NOMO-1 (cell line): ENCODE data around the gene COA8.
A peak's percentile ranks its signal among the peaks of the same experiment; 100 is the strongest.

Experiments
- DNase-seq, 2 experiments: peaks; one replicate each; lab custom pipeline; 2025; ENCODE audit not compliant: unreplicated experiment in 2 of 2; lab: John Stamatoyannopoulos, UW

The COA8 gene

DNA sequence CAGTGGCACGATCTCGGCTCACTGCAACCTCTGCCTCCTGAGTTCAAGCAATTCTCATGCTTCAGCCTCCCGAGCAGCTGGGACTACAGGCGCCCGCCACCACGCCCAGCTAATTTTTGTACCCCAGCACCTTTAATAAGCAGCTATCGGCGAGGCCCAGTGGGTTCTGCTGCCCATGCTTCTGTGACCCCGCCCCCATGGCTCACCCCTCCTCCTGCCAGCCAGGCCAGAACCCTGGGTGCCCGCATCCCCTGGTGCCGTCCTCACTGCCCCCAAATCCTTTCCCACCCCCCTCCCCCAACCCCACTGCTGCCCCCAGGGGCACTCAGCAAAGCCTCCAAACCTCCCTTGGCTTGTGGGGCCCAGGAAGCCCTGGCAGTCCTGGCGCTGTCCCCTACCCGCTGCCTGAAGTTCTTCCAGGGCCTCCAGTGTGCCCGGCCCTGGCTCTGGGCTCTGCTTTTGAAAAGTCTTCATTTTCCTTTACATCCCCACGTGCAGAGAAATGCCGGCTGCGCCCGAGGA, 14.8 kb upstream of the COA8 start:
- DNase-seq = no peak

GRCh38 chr14:103548463-103549351, 14.1 kb upstream of the COA8 start:
- DNase-seq = no peak

GRCh38 chr14:103549361-103550311, 13.1 kb upstream of the COA8 start:
- no peak for DNase-seq

GRCh38 chr14:103550451-103551337, 12.1 kb upstream of the COA8 start:
- no peak for DNase-seq

- DNase-seq = no peak
Measured at GRCh38 chr14:103551338-103551762, 11.4 kb upstream of the COA8 start.

GRCh38 chr14:103552011-103552845, 10.5 kb upstream of the COA8 start:
- no peak for DNase-seq

GRCh38 chr14:103552846-103553210, 9.9 kb upstream of the COA8 start:
- DNase-seq = no peak

GRCh38 chr14:103555559-103556337, 7.0 kb upstream of the COA8 start:
- DNase-seq = no peak

DNA sequence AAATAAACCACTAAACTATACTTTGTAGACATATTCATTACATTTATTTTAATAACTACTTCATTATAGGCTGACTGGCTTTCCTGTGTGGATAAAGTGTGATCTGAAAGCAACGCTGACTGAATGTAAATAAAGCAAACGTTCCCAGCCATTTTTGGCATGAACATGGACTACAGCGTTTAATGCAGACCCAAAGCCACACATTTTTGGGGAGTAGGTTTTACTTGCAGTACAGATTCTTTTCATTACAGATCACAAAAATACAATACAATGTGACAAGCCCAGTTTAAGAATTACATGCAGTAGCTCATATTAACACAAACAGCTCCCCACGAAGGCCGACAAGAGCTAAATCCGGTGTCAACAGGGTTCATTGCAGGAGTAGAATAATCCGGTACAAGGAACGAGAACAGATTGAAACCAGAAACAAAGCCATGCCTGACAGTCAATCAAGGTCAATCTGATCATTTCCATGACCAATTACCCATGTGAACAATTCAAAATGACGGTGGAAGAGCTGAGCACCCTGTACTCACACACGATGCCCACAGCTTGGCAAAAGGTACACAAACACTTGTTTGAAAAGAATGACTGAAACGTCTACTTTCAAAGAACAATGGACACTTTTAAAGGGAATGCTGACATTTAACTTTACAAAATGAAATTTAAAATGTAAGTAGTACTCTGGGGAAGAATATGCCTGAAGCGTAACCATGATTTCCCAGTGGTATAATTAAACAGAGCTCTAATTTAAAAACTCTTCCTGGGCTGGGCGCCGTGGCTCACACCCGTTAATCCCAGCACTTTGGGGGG, 5.6 kb upstream of the COA8 start:
- no peak for DNase-seq

DNA sequence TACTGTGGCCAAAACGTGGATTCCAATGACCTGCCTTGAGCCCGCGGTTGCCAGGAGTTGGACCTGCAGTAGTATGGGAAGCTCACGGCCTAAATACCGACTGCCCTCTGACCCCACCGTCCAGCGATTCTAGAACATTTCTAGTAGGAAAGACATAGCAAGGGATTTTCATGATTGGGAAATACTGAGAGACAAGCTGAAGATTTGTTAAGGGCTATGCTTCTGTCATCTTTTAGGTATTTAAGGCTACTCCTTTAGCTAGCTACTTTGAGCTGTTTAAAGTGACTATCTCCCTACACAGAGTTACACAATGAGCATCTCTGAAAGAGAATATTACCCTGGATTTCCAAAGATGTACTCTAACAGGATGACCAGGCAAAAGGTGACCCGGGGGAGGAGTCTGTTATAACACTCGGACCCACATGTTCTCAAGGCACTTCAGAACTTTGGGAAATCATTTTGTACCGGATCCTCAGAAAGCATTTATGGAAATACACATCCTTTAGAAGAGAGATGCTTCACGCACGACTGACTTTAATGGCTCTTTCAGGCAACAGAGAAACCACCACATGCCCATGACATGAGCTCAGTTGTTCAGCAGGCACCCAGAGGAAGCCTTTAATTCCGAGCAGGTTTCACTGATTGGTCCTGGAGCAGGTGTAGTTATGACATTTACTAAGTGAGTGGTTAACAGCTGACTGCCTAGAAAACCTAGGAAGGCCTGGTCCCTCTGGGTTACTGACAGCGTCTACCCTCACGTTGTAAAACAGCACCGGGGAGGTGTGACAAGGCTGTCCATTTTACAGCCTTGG, 4.5 kb upstream of the COA8 start:
- no peak for DNase-seq

DNA sequence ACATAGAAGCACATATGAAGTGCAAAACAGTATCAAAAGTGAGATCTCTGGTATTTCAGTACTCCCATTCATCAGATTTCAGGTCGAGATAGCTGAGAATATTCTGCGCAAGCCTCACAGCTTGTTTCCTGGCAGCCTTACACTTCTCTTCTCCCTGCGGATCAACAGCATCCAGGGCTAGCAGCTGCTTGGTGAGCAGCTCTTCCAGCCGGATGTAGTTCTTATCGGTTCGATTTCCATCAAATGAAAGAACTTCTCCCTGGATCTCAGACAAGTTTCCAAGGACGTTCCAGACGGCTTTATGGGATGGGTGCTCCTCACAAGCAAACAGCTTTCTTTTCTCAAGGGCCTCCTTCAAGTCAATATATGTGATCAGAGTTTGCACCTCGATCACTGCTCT, 3.0 kb upstream of the COA8 start:
- no peak for DNase-seq

GRCh38 chr14:103560691-103561090, 2.1 kb upstream of the COA8 start:
- no peak for DNase-seq

- peak; percentile 55 to 63 for DNase-seq
Measured at GRCh38 chr14:103561381-103562178, 1.2 kb upstream of the COA8 start.

- no peak for DNase-seq
Measured at GRCh38 chr14:103562179-103562428, 656 bp upstream of the COA8 start.

- no peak for DNase-seq
Measured at GRCh38 chr14:103563226-103563620, 463 bp downstream of the COA8 start.

DNA sequence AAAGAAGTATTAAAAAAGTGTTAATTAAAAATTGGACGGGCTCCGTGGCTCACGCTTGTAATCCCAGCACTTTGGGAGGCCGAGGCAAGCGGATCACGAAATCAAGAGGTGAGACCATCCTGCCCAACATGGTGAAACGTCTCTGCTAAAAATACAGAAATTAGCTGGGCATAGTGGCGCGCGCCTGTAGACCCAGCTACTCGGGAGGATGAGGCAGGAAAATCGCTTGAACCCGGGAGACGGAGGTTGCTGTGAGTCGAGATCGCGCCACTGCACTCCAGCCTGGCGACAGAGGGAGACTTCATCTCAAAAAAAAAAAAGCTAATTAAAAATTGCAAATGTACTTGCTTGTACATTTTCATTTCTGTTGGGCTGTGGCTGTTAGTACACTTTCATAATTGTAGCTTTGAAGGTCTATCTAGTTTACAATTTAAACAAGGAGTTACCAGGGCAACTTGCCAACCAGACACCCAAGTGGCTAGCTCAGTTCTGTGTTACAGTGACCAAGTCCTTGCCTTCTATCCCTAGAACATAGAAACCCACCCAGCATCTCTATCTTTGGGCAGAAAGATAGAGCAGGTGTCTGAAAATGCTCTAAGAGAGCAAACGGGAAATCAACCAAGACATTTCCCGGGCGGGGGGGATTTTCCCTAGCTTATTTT, 1.2 kb downstream of the COA8 start:
- no peak for DNase-seq
